Spleen (tissue), 7 donors: ENCODE measurements around the gene C5orf15.

Experiments
- CTCF ChIP-seq, 11 experiments: fragments of 200-600 bp in 7 of 11; fragments of 450-650 bp in 4 of 11; sonication (generic) in 4 of 11; IDR thresholded peaks in 8 of 11; conservative IDR thresholded peaks in 3 of 11; 1 replicate in 7 of 11; 2 replicates in 4 of 11; pipeline versions ENCODE4 v1.4.0 to v1.8.0; 2016 to 2021; ENCODE audit warnings: antibody characterized with exemption in 11 of 11, inconsistent platforms in 4 of 11, mild to moderate bottlenecking in 1 of 11
- POLR2A ChIP-seq, 3 donors: fragments of 450-650 bp; IDR thresholded peaks; one replicate each; pipeline ENCODE4 v1.5.1; 2017; ENCODE audit warnings: antibody characterized with exemption in 3 of 3, mild to moderate bottlenecking in 1 of 3
- POLR2AphosphoS5 ChIP-seq, 3 donors: sonication (generic); formaldehyde crosslinking; IDR thresholded peaks; one replicate each; pipeline ENCODE4 v1.5.1; 2017; ENCODE audit warnings: antibody characterized with exemption in 3 of 3
- donor health status: DM: no; HTN: no; CAD: no; lungs with moderate emphysema.
- donor health status: DM: no; HTN: no; CAD: no.
- donor health status: DM: no; HTN: no; CAD: no.

GRCh38 chr5:133912951-133913350, 55.5 kb downstream of the C5orf15 start:
- TF ChIP-seq CTCF (IDR thresholded peaks at IDR 0.05 in 8 of 11, conservative IDR thresholded peaks at IDR 0.05 in 3 of 11) (no peak), POLR2AphosphoS5 (IDR thresholded peaks at IDR 0.05) (no peak), POLR2A (IDR thresholded peaks at IDR 0.05) (no peak)
